Measurements from ENCODE around the gene ADAMTS12.
"Not testable (repeated sequence)": the region's sequence is repeated elsewhere in the genome, so short reads cannot be mapped to it uniquely, and the experiment has no call there.

ADAMTS12 gene

GRCh38 chr5:33906248-33906647, 14.5 kb upstream of the ADAMTS12 start:
- not testable (repeated sequence) for DNase-seq (ENCODE audit: low read depth)

GRCh38 chr5:33905381-33905780, 13.6 kb upstream of the ADAMTS12 start:
- DNase-seq (ENCODE audit: low read depth) = no peak

GRCh38 chr5:33903118-33903517, 11.3 kb upstream of the ADAMTS12 start:
- DNase-seq (ENCODE audit: low read depth) = no peak

GRCh38 chr5:33901156-33901555, 9.4 kb upstream of the ADAMTS12 start:
- DNase-seq (ENCODE audit: low read depth) = no peak

GRCh38 chr5:33894566-33894965, 2.8 kb upstream of the ADAMTS12 start:
- no peak for DNase-seq (ENCODE audit: low read depth)

- DNase-seq (ENCODE audit: low read depth) = no peak
Measured at GRCh38 chr5:33892620-33893137, 889 bp upstream of the ADAMTS12 start.

- no peak for DNase-seq (ENCODE audit: low read depth)
Measured at GRCh38 chr5:33891446-33891787, 373 bp downstream of the ADAMTS12 start.

GRCh38 chr5:33890131-33891032, 1.4 kb downstream of the ADAMTS12 start:
- DNase-seq (ENCODE audit: low read depth) = no peak

GRCh38 chr5:33888587-33888986, 3.2 kb downstream of the ADAMTS12 start:
- no peak for DNase-seq (ENCODE audit: low read depth)

GRCh38 chr5:33887268-33887667, 4.5 kb downstream of the ADAMTS12 start:
- no peak for DNase-seq (ENCODE audit: low read depth)

- DNase-seq (ENCODE audit: low read depth) = no peak
Measured at GRCh38 chr5:33886283-33886682, 5.5 kb downstream of the ADAMTS12 start.

- DNase-seq (ENCODE audit: low read depth) = no peak
Measured at GRCh38 chr5:33885679-33886078, 6.1 kb downstream of the ADAMTS12 start.

GRCh38 chr5:33883482-33883881, 8.3 kb downstream of the ADAMTS12 start:
- DNase-seq (ENCODE audit: low read depth) = no peak

GRCh38 chr5:33880319-33880718, 11.5 kb downstream of the ADAMTS12 start:
- no peak for DNase-seq (ENCODE audit: low read depth)

- DNase-seq (ENCODE audit: low read depth) = no peak
Measured at GRCh38 chr5:33877449-33877848, 14.3 kb downstream of the ADAMTS12 start.

- no peak for DNase-seq (ENCODE audit: low read depth)
Measured at GRCh38 chr5:33867241-33867640, 24.5 kb downstream of the ADAMTS12 start.

- DNase-seq (ENCODE audit: low read depth) = peak; percentile 4
Measured at GRCh38 chr5:33859177-33859576, 32.6 kb downstream of the ADAMTS12 start.

- no peak for DNase-seq (ENCODE audit: low read depth)
Measured at GRCh38 chr5:33857037-33857436, 34.8 kb downstream of the ADAMTS12 start.

GRCh38 chr5:33855396-33855795, 36.4 kb downstream of the ADAMTS12 start:
- no peak for DNase-seq (ENCODE audit: low read depth)

GRCh38 chr5:33854733-33855151, 37.0 kb downstream of the ADAMTS12 start:
- DNase-seq (ENCODE audit: low read depth) = no peak

- DNase-seq (ENCODE audit: low read depth) = no peak
Measured at GRCh38 chr5:33852837-33853236, 39.0 kb downstream of the ADAMTS12 start.

- no peak for DNase-seq (ENCODE audit: low read depth)
Measured at GRCh38 chr5:33852319-33852718, 39.5 kb downstream of the ADAMTS12 start.

- peak; percentile 25 for DNase-seq (ENCODE audit: low read depth)
Measured at GRCh38 chr5:33850100-33850594, 41.6 kb downstream of the ADAMTS12 start.

GRCh38 chr5:33848554-33848953, 43.2 kb downstream of the ADAMTS12 start:
- DNase-seq (ENCODE audit: low read depth) = no peak

All from activated T-cell treated with anti-CD3 and anti-CD28 coated beads for 48 hours (primary cell).